Stimulated activated CD4-positive, alpha-beta T cell treated with anti-CD3 and anti-CD28 coated beads, Interleukin-4, amount 100 ng/mL, for 24 hours (primary cell): ENCODE measurements around the gene ACSL6.
A peak's percentile ranks its signal among the peaks of the same experiment; 100 is the strongest.

Source experiments
- DNase-seq: peaks from one replicate; pipeline ENCODE4 v3.0.0-alpha.2; 2020

ACSL6 gene

GRCh38 chr5:131974956-131975726, 36.3 kb downstream of the ACSL6 start:
- no peak for DNase-seq

DNA sequence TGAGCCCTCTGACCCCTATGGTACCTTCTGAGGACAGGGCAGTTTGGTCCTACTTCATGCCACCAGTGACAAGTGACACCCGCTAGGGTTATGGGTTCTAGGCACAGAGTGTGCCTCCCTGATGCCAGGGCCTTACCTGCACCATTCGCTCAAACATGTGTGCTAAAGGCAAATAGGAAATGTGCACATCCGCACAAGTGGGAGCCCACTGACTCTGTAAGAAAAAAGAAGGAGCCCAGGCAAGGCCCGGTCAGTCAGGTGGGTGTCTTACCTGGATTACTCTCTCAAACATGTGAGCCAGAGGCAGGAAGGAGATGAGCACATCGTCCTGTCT, 36.9 kb downstream of the ACSL6 start:
- DNase-seq: no peak

DNA sequence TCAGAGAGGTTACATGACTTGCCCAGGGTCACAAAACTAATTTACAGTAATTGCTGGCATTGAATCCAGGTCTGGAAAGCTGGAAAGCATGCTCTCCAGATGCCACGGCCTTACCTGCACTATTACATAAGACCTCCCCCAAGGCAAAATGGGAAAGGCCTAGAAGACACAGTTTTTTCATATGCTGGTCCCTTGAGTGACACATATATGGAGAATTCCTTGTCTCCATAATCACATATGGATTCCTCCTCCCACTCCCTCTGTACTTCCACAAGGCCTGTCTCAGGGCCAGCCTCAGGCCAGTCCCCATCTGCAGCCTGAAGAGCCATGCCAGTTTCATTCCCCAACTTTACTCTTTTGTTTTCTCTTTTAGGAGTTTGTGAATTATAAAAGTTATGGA, 37.4 kb downstream of the ACSL6 start:
- DNase-seq: no peak

GRCh38 chr5:131973089-131973712, 38.3 kb downstream of the ACSL6 start:
- DNase-seq: no peak

DNA sequence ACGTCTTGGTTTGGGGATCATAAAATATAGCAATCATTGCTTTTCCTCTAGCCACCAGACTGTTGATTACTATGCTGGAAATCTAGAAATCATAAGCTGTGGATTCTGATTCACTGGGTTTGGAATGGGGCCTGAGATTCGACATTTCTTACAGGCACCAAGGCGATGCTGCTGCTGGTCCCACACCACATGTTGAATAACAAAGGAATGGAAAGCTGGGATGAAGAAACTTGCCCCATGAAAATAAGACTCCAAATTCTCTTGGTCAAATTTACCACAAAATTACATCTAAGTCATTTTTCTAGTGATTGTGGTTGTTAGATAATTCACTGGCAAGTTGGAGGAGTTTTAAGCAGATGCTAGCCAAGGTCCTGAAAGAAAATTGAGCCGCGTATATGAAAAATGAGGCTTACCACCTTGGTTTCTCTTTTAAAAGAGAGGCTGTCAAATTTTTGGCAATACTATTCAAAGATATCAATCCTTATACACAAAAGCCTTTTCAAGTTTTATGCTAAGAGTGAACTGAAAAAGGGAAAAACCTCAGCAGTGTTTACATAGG, 43.0 kb downstream of the ACSL6 start:
- no peak for DNase-seq

DNA sequence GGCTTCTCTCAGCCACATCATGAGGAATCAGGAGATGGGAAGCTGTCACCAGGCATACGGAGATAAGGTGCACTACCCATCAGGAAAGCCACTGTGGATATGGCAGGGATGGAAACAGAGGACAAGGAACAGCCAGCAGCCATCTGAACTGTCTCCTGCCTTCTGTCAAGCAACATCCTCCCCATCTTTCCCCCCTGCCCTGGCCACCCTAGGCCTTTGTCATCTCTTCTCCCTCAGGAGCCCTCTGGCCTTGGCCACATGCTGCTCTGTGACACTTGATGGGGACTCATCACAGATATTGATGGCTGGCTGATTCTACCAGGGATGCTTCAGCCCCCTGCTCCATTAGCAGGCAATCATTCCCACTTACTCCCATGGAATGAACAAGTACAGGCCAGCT, 44.9 kb downstream of the ACSL6 start:
- no peak for DNase-seq

GRCh38 chr5:131965826-131966415, 45.5 kb downstream of the ACSL6 start:
- DNase-seq: no peak

DNA sequence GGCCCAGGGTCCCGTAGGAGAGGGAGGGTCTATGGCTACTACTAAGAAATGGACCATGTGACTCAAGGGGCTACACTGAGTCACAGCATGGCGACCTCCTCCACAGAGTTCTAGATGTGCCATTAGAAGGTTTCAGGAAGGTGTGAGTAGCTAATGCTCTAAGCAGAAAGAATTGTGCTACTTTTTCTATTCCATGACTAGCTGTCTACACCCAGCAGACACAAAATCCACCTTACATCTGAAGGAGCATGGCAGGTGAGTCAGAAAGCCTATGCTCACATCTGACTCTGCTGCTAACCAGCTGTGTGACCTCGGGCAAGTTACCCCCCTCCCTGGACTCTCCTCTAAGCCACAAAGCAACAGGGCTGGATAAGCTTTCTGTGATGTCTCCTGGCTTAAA, 51.6 kb downstream of the ACSL6 start:
- peak; percentile 19 for DNase-seq

DNA sequence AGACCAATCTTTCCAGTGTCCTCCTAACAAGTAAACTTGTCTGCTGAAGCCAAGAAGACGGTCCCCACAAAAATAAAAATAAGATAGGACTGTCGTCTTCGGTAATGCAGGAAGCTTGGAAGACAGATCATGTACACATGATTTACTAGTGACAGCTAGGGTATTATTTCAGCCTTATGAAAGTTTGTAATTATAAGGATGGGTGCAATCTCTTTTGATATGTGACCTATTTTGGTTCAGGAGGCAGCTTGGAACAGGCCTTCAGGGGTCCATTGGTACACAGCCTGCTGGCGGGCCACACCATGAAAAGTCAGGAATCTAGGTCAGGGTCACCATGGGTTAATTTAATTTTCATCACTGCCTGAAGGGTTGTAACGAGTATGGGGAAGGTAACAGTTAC, 52.3 kb downstream of the ACSL6 start:
- DNase-seq: no peak

DNA sequence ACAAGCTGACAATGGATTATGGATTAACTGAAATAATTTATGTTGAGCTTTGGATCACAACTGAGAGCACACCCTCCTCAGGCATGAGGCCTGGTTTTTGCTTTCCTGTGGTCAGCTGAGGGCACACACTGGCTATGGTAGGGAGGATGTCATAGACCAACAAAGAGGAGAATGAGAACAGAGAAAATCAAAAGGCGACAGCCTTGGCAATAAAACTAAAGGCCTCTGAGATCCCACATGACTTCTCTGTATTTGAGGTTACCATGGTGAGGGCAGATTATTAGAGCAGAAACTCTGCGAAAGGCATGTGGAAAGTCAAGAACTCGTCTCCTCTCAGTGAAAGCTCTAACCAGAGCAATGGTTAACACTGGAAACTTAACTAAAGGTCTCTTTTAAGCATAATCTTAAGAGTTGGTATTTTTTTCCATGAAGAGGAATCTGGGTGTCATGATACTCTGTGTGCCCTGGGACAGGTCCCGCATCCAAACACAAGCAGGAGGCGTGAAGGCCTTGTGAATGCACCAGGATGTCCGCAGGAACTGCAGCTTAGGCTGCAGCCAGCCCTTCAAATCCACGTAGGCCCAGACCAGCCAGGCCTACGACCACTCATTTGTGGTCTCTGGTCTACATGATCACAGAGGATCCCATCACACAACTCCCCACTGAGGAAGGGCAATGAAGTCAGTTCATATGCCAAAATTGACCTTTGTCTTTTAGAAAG, 53.6 kb downstream of the ACSL6 start:
- no peak for DNase-seq

GRCh38 chr5:131953969-131954368, 57.5 kb downstream of the ACSL6 start:
- DNase-seq: no peak

- no peak for DNase-seq
Observed at GRCh38 chr5:131952301-131952857, 59.1 kb downstream of the ACSL6 start.

- no peak for DNase-seq
Observed at GRCh38 chr5:131950706-131951105, 60.8 kb downstream of the ACSL6 start.

DNA sequence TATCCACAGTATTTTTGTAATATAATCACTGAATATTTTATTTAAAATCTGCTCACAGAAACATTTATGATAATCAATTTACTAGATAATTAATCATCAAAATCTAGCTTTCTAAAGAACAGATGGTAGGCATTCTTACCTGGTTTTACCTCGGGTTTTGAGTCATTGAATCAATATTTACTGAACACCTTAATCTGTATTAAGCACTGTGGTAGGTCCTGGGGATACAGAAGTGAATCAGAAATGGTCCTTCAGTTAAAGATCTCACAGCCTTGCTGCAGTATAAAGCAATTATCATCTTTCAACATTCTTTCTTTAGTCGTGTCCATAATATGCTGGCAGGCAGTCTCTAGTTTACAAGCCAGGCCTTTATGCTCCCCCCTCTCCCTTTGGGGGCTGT, 64.0 kb downstream of the ACSL6 start:
- no peak for DNase-seq

DNA sequence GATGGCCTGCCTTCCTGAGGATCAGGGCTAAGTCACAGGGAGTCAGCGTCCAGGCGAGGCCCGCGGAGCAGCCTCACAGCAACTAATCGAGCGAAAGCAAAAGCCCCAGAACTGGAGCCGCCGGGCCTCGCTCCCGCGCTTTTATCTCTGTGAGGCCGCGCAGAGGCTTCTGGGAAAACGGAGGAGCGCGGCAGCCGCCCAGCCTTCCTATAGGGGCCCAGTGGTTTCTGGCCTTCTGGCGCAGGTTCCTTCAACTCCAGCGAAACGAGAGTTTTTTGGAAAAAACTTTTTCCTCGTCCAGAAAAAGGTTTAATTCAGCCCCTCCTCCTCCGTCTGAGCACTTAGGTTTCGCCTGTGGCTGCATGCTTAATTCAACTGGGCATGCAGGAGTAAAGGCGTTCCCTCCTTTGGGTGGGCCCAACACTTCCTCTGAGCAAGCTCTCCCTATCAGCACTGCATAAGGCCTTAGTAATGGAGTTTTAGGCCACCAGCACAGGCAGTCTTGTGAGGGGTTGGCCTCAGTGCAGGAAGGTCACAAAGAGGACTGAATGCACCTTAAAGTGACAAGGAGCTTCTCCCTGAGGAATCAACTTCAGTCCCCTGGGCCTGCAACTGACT, 65.8 kb downstream of the ACSL6 start, which contains the start of gene MEIKIN:
Gene MEIKIN (minus strand): TSS at position 113 of the 618 bp plus-strand sequence. CDS start 158 bp downstream, outside the sequence.
- DNase-seq: no peak

- DNase-seq: no peak
Observed at GRCh38 chr5:131944702-131945550, 66.5 kb downstream of the ACSL6 start.

- no peak for DNase-seq
Observed at GRCh38 chr5:131943916-131944315, 67.5 kb downstream of the ACSL6 start.

DNA sequence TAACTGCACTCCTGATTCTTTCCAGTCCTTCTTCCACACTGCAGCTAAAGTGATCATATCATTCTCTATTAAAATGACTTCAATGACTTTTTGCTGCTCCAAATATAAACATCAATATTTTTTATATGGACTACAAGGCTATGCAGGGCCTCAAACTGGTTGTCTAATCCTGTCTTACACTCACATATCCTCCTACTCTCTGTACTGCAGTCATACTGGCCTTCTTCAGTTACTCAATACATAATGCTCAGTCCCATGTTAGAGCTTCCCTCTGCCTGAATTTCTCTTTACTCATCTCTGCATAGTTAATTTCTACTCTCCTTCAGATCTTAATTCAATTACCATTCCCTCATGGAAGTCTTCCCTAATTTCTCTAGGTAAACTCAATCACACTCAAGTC, 69.4 kb downstream of the ACSL6 start:
- DNase-seq: no peak

DNA sequence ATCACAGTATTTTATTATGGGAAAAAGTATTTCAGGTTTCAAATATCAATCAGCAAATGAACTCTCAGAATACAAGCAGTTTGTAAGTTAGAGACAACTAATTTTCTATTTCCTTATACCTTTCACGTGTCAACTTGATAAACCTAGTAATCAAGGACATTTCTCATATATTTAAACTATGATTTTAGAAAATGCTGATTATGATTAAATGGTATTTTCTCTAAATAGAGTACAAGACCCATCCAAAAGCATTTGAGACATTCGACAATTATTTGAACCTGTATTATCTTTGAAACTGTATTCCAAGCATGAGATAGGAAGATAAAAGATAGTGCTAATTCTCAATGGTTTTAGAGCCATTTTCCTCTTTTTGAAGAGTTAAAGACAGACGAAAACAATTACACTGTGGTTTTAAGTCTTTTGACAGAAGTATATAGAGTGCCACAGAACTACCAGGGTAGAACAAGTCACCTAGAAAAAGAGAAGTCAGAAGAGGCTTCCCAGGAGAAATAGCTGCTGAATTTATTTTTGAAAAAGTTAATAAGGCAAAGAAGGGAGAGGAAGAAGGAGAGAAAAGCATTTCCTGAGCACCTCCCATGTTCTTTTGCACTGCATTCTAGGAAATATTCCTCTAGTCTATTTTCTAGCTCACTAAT, 71.6 kb downstream of the ACSL6 start:
- DNase-seq: no peak

- no peak for DNase-seq
Observed at GRCh38 chr5:131932235-131932634, 79.2 kb downstream of the ACSL6 start.

- DNase-seq: no peak
Observed at GRCh38 chr5:131928957-131929356, 82.5 kb downstream of the ACSL6 start.
